Body of pancreas (tissue), 4 donors: ENCODE results near the gene GRN. TPM values are rescaled to one million over a fixed set of nuclear protein-coding genes. Genes with fewer than 3 reads are reported as not detected.
"Not testable (repeated sequence)": the region's sequence is repeated elsewhere in the genome, so short reads cannot be mapped to it uniquely, and the experiment has no call there.

Experiments used
- ATAC-seq: fragments of 150-250 bp; one replicate; pipeline ENCODE4 v1.9.1; 2016
- DNase-seq, 4 donors: peaks; one replicate each; pipeline ENCODE4 v3.0.0-alpha.2; 2019
- H3K27ac ChIP-seq, 4 donors: fragments of 200-600 bp; sonication (generic); 1 replicate in 3 of 4; 2 replicates in 1 of 4; pipeline versions ENCODE4 v1.5.1 to v1.6.1; 2016 to 2019; ENCODE audit warnings: mild to moderate bottlenecking in 1 of 4, mixed read lengths in 1 of 4, moderate library complexity in 1 of 4
- H3K27me3 ChIP-seq, 2 donors: fragments of 200-600 bp; sonication (generic); one replicate each; pipeline ENCODE4 v1.6.0; 2016; ENCODE audit warnings: mild to moderate bottlenecking in 1 of 2
- H3K36me3 ChIP-seq, 2 donors: fragments of 200-600 bp; sonication (generic); replicated peaks in 1 of 2; 2 replicates each; pipeline ENCODE4 v1.5.1; 2016; ENCODE audit warnings: low read depth in 2 of 2; ENCODE audit not compliant: insufficient read depth in 1 of 2
- H3K4me1 ChIP-seq: fragments of 200-600 bp; sonication (generic); one replicate; pipeline ENCODE4 v1.6.0; 2016
- H3K4me3 ChIP-seq, 2 donors: fragments of 200-600 bp; sonication (generic); 1 replicate in 1 of 2; 2 replicates in 1 of 2; pipeline ENCODE4 v1.5.1; 2016 to 2019
- H3K9me3 ChIP-seq, 3 donors: fragments of 200-600 bp; sonication (generic); 1 replicate in 2 of 3; 2 replicates in 1 of 3; pipeline ENCODE4 v1.5.1; 2016
- POLR2A ChIP-seq, 3 donors: fragments of 450-650 bp; IDR thresholded peaks; one replicate each; pipeline ENCODE4 v1.6.1; 2016; ENCODE audit warnings: antibody characterized with exemption in 3 of 3, mild to moderate bottlenecking in 2 of 3
- whole genome bisulfite sequencing, 2 donors: methylation state at CpG; one replicate each; pipeline ENCODE4 v1.1.5; 2017; 5-methylcytosine and 5-hydroxymethylcytosine counted together
- intact Hi-C: fragments of 100-400 bp; cut with DNase I; formaldehyde crosslinking; loops from one replicate; pipeline ENCODE4 v1.15.1; 2023
- total RNA-seq, 2 donors: library from RNA; depleted of rRNA; stranded (reverse); fragments of >200 nt; gene quantifications; one replicate each; pipeline ENCODE4 v1.1.0, GENCODE V29; 2016
- TF ChIP-seq, protein P1 (sequence below), 7 experiments: fragments of 450-650 bp in 4 of 7; fragments of 200-600 bp in 3 of 7; sonication (generic) in 3 of 7; IDR thresholded peaks; one replicate each; pipeline ENCODE4 v1.5.1; 2016 to 2019; ENCODE audit warnings: antibody characterized with exemption in 7 of 7

The GRN gene
- total RNA-seq, 2 donors from 2014 or later, result 119 to 153 TPM

DNA sequence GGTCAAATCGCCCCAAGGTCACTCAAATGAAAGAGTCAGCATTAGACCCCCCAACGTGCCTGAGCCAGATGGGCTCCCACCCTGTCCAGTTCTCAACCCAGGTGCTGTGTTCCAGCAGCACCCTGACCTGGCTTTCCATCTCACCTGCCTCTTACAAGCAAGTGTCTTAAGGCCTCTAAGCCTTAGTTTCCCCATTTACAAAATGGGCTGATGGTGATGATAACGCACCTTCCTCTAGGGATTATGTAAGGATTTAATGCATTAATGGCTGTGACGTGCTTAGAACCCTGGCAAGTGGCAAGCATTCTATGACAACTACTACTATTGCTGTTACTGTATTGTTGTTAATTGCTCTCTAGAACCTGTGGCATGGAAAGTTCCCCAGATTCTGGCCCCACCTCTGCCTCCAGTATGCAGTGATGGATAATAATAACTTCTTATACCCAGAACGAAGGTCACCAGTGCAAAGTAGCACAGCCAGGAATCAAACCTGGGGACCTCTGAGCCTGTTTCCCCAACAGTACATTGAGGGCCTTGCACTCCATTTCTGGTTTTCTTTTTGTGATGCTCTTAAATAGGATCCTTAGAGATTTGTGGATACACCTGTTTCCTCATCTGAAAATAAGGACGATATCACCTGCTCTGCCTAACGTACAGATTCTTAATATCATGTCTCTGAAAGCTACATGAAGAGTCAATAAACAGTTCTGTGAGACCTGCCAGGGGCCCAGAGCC is 17.2 kb upstream of the GRN start:
- Histone ChIP-seq H3K27ac (no peak overlapping the region), H3K36me3 (no peaks in the 10 kb centered on the region), H3K9me3 (no peaks in the 10 kb centered on the region), H3K4me1 (peaks cover 43% of the 10 kb centered on the region), H3K4me3 (no peak overlapping the region), H3K27me3 (no peaks in the 10 kb centered on the region)
- DNase-seq (no peak), ATAC-seq (no peak)
- intact Hi-C loops, result no loop called here
- TF ChIP-seq, protein P1, sequence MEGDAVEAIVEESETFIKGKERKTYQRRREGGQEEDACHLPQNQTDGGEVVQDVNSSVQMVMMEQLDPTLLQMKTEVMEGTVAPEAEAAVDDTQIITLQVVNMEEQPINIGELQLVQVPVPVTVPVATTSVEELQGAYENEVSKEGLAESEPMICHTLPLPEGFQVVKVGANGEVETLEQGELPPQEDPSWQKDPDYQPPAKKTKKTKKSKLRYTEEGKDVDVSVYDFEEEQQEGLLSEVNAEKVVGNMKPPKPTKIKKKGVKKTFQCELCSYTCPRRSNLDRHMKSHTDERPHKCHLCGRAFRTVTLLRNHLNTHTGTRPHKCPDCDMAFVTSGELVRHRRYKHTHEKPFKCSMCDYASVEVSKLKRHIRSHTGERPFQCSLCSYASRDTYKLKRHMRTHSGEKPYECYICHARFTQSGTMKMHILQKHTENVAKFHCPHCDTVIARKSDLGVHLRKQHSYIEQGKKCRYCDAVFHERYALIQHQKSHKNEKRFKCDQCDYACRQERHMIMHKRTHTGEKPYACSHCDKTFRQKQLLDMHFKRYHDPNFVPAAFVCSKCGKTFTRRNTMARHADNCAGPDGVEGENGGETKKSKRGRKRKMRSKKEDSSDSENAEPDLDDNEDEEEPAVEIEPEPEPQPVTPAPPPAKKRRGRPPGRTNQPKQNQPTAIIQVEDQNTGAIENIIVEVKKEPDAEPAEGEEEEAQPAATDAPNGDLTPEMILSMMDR (IDR thresholded peaks at IDR 0.05), result no peak
- TF ChIP-seq POLR2A (IDR thresholded peaks at IDR 0.05), result no peak
- 51 to 61% methylated on average over 7 of the region's 7 CpGs for WGBS, 2 donors

DNA sequence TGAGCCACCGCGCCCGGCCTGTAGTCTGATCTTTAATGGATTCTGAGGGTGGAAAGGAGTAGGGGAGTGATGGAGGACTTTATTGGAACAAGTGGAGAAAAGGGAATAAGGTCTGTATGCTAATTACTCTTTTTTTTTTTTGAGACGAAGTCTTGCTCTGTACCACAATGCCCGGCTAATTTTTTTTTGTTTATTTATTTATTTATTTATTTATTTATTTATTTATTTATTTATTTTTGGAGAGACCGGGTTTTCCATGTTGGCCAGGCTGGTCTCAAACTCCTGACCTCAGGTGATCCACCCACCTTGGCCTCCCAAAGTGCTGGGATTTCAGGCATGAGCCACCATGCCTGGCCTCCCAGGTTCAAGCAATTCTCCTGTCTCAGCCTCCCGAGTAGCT is 15.6 kb upstream of the GRN start:
- WGBS, 2 donors, result 82 to 83% methylated on average over 7 of the region's 7 CpGs
- H3K4me1 ChIP-seq, result peaks cover 31% of the 10 kb centered on the region
- ATAC-seq, H3K9me3 ChIP-seq, H3K4me3 ChIP-seq, H3K27me3 ChIP-seq, DNase-seq, intact Hi-C loops, H3K36me3 ChIP-seq, H3K27ac ChIP-seq: not testable (repeated sequence)

DNA sequence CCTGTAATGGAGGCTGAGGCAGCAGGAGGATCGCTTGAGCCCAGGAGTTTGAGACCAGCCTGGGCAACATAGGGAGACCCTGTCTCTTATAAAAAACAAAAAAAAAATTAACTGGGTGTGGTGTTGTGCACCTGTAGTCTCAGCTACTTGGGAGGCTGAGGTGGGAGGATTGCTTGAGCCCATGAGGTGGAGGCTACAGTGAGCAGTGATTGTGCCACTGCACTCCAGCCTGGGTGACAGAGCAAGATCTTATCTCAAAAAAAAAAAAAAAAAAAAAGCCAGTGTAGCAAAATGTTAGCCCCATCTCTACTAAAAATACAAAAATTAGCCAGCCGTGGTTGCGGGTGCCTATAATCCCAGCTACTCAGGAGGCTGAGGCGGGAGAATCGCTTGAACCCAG is 14.8 kb upstream of the GRN start:
- ATAC-seq, H3K27ac ChIP-seq, H3K27me3 ChIP-seq, H3K36me3 ChIP-seq, DNase-seq, intact Hi-C loops, H3K4me3 ChIP-seq, H3K9me3 ChIP-seq: not testable (repeated sequence)
- 72 to 85% methylated on average over 5 of the region's 5 CpGs for WGBS, 2 donors
- peaks cover 28% of the 10 kb centered on the region for H3K4me1 ChIP-seq

DNA sequence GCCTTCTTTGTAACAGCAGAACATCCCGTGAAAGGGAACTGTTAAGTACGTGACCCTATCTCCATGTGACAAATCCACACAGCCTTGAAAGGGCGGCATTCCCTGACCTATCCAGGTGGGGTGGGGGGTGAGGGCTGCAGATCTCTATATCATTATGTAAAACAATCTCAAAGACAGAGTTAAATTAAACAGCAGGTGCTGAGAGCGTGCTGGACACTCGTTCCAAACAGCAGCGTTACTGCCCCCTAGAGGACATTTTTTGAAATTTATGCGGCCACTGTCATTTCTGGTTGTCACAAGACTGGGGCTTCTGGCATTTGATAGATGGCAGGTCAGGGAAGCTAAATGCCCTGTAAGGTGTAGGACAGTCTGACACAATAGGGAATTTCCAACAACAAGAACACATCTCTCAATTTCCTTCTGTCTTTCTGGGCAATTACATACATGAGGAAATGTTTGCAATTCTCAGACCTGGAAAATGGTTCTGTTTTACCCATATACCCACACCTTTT is 13.8 kb upstream of the GRN start:
- H3K27me3 ChIP-seq, result no peaks in the 10 kb centered on the region
- H3K4me3 ChIP-seq, result no peak overlapping the region
- TF ChIP-seq POLR2A (IDR thresholded peaks at IDR 0.05), result no peak
- TF ChIP-seq, protein P1 (IDR thresholded peaks at IDR 0.05), result peak; percentile 73 to 85 (median 79)
- peaks cover 18% of the 10 kb centered on the region for H3K4me1 ChIP-seq
- H3K36me3 ChIP-seq, result no peaks in the 10 kb centered on the region
- H3K27ac ChIP-seq, result no peak overlapping the region
- intact Hi-C loops, result no loop called here
- H3K9me3 ChIP-seq, result no peaks in the 10 kb centered on the region
- ATAC-seq (peak; percentile 25), DNase-seq (peak; percentile 78 to 88 (median 82))
- WGBS, 2 donors, result 0% methylated on average over 5 to 7 of the region's 7 CpGs

DNA sequence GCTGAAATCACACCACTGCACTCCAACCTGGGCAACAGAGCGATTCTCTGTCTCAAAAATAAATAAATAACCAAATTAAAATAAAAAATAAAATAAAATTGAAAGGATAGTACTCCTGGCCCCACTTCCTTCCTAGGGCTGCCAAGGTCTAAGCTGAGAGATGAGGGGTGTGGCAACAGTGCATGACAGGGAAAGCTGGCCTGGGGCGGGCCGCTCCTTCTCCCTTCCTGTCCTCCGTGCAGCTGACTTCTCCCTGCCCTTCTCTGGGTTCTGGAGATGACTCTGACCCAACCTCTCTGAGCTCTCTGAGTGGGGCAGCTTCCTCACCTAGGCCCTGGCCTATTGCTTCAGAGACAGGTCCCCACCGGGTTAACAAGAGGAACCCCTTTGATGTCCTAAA is 11.7 kb upstream of the GRN start:
- intact Hi-C loops, result no loop called here
- 54 to 74% methylated on average over 5 of the region's 5 CpGs for WGBS, 2 donors
- no peaks in the 10 kb centered on the region for H3K27me3 ChIP-seq
- no peaks in the 10 kb centered on the region for H3K9me3 ChIP-seq
- no peaks in the 10 kb centered on the region for H3K36me3 ChIP-seq
- peaks cover 13% of the 10 kb centered on the region for H3K4me1 ChIP-seq
- no peak for ATAC-seq
- peak in 1 of 4 donors; percentile 51 for DNase-seq
- no peak overlapping the region for H3K27ac ChIP-seq
- H3K4me3 ChIP-seq, result no peak overlapping the region
- TF ChIP-seq POLR2A (IDR thresholded peaks at IDR 0.05), result no peak

DNA sequence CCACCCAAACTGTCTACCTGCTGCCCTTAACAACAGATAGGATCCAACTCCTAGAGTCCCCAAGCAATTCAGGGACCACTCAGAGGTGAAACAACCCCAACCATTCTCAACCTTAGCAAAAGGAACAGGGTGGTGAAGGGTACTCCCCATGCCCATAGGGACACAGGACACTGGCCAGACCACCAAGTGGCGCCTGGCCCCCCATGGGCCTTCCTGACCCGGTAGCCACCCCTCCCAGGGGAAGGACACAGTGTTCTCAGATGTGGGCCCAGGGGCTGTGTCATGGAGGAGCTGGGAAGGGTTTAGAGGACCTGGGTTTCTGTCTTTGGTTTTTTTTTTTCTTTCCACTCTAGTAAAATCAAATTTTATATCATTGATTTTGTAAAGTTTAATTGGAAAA is 10.8 kb upstream of the GRN start:
- Histone ChIP-seq H3K4me3 (no peak overlapping the region), H3K4me1 (peaks cover 13% of the 10 kb centered on the region), H3K27ac (peak overlapping the region in 1 of 4 donors; percentile 32), H3K27me3 (no peaks in the 10 kb centered on the region), H3K9me3 (no peaks in the 10 kb centered on the region), H3K36me3 (no peaks in the 10 kb centered on the region)
- no peak for DNase-seq
- TF ChIP-seq, protein P1 (IDR thresholded peaks at IDR 0.05), result no peak
- TF ChIP-seq POLR2A (IDR thresholded peaks at IDR 0.05), result no peak
- 47 to 54% methylated on average over 2 of the region's 2 CpGs for WGBS, 2 donors
- intact Hi-C loops, result no loop called here
- no peak for ATAC-seq
